NCI-H1417 treated with DMSO at 0.1 percent for 48 hours (cell line): ENCODE measurements around the gene OTOG.

ENCODE experiments used
- DNase-seq: peaks from one replicate; lab custom pipeline; 2025; lab: John Stamatoyannopoulos, UW

Gene OTOG

DNA sequence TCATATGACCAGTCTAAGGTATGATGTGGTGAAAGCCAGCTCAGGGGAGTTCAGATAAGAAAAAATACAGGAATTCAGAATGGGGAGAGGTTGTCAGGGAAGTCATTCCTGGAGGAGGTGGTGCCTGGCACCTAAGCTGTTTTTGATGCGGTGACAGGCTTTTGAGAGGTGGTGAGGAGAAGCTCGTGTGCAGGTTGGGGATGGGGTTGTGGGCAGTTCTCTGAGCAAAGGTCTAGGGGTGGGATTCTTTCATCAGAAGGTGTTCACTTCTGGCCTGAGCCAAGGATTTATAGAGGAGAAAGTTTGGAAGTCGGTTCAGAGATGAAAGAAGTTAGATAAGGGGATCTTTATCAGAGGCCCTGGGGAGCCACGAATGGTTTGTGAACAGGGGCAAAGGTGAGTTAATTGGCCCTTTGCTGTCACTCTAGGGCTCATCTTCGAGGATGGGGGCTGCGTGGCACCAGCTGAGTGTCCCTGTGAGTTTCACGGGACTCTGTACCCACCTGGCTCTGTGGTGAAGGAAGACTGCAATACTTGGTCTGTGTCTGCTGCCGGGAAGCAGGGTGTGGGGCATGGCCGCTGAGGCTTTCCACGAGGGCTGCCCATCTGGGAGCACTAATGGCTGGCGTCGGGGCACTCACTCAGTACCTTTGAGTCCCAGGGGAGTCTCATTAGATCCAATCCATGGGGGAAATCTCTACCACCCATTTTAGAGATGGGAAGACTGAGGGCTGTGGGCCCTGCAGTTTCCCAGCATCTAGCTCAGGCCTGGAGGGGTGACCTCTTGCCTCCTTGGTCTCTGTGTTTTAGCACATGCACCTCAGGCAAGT, 13.4 kb downstream of the OTOG start:
- no peak for DNase-seq

DNA sequence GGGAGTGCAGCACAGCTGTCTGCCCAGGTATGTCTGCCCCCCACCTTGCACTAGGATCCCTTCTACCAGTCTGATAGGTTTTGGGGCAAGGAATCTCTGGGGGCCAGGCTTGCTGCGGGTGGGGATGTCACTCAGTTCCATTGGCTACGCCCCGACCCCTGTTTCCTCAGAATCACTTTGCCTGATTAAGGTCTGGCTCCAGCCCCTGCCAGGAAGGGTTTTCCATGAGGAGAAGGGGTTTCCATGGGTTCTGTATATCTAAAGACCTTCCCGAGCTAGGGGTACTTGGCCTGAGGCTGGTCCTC, 14.0 kb downstream of the OTOG start:
- no peak for DNase-seq

DNA sequence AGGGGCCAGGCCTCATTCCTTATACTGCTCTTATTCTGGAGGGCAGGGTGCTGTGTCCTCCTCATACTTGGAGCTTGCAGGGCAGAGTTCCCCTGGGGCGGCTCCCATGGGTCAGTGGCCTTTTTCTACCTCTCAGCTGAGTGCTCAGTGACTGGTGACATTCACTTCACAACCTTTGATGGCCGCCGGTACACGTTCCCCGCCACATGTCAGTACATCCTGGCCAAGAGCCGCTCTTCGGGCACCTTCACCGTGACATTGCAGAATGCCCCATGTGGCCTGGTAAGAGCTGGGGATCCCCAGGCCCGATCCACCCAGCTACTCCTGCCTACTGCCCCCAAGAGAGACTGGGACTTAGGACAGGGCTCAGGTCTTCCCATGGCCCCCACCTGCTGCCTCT, 14.5 kb downstream of the OTOG start:
- no peak for DNase-seq

DNA sequence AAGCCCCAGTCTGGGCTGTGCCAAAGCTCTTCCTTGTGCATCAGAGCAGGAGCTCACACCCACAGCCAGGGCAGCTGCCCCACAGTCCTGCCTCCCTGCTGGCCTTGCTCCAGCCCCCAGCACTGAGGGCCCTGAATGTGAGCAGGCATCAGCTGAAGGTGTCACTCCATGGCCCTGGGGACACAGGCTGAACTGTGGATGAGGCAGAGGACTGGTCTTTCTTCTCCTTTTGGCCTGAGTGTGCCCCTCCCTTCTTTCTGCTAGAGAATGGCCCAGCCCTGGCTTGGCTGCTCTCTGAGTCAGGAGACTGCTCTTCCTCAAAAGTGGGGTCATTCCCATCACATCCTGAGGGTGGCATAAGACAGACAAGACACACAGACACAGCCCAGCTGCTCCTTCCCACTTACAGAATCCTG, 16.2 kb downstream of the OTOG start:
- DNase-seq, result no peak

DNA sequence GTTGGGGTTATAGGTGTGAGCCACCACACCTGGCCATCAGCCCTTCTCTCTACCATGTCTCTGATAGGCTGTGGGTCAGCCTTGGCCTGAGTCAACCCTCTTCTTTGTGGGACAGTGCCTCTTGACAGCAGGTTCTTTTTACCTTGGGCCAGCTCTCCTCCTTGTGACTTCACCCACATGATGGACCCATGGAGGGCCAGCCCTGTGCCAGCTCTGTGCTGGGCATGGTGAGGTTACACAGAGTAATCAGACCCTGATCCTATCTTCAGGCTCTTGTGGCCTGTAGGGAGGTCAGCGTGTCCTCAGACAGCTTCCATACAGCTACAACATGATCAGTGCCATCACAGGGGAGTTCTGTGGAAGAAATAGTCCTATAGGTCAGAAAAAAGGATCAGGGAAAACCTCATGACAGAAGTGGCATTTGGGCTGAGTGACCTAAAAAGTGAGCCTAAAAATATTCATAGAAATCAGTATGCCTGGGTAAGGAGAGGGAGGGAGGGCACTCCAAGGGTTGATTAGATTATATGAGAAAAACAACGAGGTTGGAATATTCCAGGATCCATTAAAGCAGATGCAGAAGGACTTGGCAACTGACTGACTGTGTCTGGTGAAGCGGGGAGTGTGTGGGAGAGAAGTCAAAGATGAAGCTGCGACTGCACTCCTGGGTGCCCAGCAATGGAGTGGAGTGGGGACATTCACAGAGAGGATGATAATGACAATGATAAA, 17.1 kb downstream of the OTOG start:
- DNase-seq, result no peak

DNA sequence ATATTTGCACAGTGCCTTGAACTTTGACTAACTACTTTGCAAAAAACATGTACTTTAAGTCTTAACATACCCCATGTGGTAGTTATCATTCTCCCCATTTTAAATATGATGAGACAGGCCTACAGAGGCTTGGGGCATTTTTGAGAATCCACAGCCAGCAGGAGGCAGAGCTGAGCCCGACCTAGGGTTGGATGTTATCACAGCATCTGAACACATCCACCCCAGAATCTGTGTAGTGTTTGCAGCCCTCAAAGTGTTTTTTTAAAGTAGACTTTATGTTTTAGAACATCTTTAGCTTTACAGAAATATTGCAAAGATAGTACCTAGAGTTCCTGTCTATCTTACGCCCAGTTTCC, 17.6 kb downstream of the OTOG start:
- no peak for DNase-seq

DNA sequence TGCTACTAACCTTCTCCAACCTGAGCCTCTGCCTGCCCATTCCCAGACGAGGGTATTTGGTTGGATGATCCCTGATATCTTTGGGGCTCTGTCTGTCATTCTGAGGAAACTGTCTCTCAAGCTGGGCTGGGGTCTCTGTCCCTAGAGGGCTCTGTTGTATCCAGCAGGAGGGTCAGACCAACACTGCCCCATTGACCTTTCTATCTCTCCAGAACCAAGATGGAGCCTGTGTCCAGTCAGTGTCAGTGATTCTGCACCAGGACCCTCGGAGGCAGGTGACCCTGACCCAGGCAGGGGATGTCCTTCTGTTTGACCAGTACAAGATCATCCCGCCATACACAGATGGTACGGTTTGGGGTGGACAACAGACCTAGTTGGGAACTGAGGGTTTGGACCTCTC, 21.9 kb downstream of the OTOG start:
- DNase-seq, result no peak

DNA sequence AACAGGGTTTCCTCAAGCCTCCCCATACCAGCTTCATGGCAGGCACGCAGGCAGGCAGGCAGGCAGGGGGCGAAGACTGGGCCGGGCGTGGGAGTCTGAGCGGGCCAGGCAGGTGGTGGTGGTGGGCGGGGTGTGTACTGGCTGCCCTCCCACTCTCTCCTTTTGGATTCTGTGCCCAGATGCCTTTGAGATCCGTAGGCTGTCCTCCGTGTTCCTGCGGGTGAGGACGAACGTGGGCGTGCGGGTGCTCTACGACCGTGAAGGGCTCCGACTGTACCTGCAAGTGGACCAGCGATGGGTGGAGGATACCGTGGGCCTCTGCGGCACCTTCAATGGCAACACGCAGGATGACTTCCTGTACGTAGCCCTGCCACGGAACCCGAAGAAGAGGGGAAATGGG, 23.0 kb downstream of the OTOG start:
- no peak for DNase-seq

DNA sequence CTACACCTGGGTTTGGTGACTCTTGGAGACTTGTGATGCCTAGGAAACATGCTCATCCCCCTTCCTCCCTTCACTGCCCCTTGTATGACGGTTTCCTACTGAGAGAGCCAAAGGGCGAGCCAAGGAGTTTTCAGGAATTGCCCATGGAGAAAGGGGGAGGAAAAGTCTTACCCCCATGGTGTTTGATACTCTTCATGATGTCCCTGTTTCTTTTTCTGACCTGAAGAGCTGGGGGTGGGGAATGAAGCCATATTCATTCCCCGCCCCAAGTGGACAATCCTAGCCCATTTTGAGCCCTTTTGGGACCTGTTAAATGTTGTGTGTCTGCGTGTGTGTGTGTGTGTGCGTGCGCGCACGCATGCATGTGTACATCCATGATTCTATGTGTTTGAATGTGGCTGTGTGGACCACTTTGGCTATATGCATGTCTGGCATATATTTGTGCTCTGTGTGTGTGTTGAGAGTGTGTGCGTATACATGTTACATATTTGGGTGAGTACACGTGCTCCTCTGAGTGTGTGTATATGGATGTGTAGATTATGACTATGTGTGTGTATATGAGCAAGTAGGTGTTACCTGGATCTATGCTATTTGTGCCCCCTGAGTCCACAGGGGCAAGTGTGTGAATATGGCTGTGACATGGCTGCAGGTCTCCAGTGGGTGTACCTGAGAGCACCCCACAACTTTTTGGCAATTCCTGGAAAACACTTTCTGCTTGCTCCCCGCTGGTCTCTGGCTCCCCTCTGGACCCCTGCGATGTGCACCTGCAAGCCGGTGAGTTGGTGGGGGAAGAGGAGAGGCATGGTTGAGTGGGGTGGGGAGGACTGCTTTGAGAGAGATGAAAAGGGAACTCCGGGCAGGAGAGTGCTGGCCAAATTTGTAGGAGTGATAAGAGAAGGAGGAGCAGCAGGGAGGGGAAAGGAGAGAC, 24.6 kb downstream of the OTOG start:
- DNase-seq, result no peak

DNA sequence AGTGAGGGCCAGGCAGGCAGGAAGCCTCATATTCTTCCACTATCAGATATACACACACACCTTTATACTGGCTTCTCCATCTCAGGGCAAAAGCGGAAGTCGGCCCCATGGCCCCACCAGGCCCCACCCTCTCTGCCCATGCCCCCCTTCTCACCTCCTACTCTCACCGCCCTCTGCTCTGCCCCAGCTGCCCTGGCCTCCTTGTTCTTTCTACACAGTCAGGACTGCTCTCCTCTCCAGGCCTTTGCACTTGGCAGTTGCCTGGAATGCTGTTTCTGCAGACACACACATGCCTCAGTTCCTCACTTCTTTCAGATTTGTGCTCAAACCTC, 25.3 kb downstream of the OTOG start:
- no peak for DNase-seq

DNA sequence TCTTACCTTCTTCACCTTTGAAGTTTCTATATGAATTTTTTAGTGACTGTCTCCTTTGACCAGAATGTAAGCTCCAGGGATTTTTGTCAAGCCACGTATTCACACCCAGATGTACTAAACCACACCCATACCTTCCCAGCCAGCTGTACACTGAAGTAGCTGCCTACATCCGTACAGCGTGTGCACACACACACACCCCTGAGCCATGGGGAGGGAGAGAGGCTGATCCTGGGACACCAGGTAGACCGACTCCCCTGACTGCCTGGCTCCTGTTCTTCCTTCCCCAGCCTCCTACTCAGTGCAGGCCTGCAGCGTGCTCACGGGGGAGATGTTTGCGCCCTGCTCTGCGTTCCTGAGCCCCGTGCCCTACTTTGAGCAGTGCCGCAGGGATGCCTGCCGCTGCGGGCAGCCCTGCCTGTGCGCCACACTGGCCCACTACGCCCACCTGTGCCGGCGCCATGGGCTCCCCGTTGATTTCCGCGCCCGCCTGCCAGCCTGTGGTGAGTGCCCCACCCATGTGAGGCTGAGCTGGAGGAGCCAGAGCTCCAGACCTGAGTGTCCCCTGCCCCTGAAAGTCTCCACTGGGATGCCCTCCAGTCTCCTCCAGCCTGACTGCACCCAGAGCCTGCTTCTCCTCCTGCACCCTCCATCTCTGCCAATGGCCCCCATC, 25.9 kb downstream of the OTOG start:
- DNase-seq, result no peak

DNA sequence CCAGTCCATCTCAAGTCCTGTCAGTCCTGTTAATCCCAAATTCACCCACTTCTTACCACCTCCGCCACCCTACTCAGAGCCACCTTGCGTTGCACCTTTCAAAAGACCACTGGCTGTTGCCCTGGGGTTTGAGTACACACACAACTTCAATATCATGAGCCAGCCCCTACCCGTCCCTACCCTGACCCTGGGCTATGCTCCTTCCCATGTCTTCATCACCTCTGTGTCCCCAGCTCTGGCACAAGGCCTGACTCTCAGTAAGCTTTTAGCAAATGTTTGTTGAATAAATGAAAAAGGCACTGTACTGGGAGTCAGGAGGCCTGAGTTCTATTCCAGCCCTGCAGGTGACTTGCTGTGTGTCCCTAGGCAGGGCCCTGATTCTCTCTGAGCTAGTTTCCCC, 26.5 kb downstream of the OTOG start:
- no peak for DNase-seq

DNA sequence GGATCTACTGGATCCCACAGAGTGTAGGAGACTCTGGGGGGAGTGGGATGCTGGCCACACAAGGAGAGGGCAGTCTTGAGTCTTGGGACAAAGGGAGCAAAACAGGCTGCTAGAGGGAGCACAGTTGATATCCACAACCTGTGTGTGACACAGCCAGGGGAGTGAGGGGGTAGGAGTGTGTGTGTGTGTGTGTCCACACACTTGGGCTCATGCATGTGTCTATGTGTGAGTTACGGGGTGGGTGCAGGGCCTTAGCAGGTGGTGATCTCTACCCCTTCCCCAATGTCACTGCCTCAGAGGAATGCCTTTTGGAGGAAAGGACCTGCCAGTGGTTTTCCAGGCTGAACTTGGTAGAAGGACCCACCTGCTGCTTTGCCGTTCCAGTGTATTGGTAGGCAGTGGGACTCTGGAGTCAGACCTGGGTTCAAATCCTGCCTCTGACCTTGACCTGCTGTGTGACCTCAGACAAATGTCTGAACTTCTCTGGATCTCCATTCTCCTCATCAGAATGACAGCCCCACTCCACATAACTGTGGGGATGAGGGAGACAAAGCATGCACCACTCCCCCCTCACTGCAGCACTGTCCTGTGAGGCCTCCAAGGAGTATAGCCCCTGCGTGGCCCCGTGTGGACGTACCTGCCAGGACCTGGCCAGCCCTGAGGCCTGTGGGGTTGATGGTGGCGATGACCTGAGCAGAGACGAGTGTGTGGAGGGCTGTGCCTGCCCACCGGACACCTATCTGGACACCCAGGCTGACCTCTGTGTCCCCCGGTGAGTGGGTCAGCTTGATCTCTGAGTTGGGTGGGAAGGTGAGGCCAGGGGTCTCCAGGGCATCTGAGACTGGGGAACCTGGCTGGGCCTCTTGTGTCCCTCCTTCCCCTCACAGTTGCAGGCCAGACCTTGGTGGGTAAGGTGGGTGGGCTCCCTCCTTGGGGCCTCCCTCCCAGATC, 27.4 kb downstream of the OTOG start:
- DNase-seq, result no peak

DNA sequence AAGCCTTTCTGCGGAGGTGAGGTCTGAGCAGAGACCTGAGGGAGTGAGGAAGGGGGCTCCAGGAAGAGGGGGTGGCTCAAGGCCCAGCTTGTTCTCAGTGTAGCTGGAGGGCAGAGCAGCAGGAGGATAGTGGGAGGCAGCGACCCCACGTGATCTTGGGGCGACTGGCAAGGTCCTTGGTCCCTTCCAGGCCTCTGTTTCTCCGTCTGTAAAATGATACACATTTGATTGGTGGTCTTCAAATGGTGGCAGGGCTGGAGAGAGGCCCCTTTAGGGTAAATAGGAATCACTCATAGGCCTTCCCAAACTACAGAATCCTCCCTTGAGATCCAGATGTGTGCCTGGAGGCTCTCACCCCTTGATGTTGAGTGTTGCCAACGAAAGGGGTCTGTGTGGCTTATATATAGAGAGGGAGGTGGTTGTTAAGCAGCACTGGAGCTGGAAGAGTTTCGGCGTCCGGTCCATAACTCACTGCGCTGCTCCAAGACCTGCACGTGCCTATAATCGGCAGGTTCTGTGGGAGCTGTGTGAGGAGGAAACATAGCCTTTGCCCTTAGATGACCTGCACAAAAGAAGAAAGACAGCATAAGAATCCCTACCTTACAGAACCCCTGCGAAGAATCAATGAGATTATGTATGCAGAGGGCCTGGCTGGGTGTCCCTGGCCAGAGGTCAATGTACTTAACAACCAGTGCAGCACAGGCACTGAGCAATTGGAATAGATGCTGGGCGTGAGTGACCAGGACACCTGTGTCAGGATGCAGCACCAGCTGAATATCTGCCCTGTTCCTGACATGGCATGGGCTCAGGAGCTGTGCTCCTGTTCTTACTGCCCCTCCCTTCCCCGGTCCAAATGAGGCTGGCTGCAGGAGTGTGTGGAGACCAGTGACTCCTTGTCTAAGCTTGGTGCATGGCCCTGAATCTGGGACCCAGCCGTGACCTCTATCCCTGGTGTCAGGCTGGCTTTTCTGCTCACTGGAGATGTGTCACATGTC, 28.7 kb downstream of the OTOG start:
- no peak for DNase-seq

DNA sequence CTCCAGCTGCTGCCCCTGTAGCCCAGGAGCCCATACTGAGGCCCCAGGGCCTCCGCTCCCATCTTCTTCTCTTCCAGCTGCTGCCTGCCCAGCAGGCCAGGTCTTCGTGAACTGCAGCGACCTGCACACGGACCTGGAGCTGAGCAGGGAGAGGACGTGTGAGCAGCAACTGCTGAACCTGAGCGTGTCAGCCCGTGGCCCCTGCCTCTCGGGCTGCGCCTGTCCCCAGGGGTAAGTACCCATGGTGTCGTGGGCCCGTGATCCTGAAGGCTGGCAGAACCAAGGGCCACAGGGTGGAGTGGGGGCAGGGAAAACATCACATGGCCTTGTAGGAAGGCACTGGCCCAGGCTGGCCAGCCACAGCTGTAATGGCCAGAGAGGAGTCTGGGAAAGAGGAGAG, 31.2 kb downstream of the OTOG start:
- no peak for DNase-seq

DNA sequence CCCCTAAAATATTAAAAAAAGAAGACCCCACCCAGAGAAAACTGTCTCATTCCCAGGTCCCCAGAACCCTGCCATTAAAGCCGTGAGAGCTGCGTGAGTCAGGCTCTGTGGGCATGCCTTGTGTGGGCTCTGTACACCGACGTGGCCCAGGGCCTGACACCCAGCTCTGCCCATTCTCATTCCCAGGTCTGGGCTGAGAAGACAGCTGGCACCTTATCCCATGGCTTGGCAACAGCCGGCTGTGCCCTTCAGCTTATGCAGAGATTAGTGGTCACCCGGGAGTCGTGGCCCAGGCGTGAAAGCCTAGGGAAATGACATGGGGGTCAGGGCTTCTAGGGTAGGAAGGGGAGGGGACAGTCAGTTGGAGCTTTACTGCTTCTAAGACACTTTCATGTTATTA, 31.9 kb downstream of the OTOG start:
- no peak for DNase-seq

DNA sequence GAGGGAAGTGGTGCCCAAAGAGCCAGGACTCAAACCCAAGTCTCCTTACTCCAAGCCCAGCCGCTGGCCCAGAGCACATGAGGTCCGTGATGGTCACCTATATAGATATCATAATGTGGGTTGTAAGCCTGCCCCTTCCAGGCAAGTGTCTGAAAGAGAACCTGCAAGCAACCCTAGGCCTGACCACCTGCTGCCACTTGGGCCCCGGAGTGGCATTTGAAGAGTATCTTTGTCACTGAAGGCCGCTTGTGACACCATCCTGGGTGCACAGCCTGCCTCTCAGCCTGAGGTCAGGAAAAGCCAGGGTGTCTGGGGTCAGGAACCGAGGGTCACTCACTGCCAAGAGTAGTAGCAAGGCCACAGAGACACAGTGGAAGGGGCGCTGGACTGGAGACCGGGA, 32.4 kb downstream of the OTOG start:
- no peak for DNase-seq

DNA sequence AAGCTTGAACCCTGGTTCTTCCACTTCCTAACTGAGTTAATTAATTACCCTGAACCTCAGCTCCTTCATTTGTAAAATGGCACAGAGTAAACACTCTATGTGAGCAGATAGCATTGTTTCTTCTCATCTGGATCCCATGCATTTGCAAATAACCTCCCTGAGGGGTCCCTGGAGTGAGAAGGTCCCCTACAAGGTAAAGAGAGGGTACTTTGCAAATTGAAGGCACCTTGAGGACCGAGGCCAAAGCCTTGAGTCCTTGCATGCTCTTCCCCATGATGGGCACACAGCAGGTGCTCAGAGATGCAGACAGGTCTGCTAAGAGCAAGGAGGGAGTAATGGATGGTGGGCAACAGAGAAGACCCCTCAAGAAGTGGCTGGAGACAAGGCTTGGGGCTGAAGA, 33.2 kb downstream of the OTOG start:
- no peak for DNase-seq

DNA sequence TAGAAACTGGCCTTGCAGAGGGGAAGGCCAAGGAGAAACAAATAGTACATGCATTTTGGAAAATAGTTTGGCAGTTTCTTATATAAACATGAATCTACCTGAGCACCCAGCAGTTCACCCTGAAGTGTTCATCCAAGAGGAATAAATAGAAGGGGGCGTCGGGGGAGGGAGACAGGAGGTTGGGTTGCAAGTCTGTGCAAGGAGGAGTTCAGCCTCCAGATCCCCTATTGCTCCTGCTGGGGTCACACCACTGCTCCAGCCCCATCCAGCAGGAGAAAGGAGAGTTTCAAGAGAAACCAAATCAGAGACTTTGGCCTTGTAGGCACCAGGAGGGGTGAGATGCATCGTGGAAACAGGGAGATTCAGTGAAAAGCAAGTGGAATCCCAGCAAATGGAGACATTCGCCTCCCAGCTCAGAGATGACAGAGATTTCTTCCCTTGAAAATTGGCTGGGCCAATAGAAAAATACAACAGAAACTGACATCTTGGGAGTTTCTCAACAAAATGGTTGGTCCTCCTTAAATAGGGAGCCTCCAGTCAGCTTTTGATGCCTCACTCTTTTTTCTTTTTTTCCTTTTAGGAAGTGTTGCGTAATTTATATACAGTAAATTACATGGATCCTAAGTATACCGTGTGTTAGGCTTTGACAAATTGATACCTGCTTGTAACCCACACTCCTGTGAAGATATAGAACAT, 34.1 kb downstream of the OTOG start:
- no peak for DNase-seq

DNA sequence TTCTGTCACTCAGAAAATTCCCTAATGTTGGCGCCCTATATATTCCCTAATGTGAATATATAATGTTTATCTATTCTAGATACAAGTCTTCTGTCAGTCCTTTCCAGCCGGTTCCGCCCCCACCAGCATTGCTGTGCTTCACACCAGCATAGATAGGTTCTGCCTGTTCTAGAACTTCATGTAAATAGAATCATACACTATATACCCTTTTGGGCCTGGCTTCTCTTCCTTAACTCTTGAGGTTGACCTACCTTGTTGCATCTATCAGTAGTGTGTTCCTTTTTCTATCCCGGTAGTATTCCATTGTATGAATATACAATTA, 34.6 kb downstream of the OTOG start:
- no peak for DNase-seq
